Cardiac fibroblast (primary cell): ENCODE measurements around the gene DPYD.
A peak's percentile ranks its signal among the peaks of the same experiment; 100 is the strongest.

Source experiments
- DNase-seq, 2 donors: peaks; one replicate each; pipeline versions ENCODE4 v3.0.0 to v3.0.0-alpha.2; 2010; ENCODE audit warnings: low read depth in 2 of 2
- H3K4me3 ChIP-seq, 2 donors: replicated peaks in 1 of 2; 1 replicate in 1 of 2; 2 replicates in 1 of 2; pipeline ENCODE4 v1.5.1; 2011; ENCODE audit warnings: low read depth in 2 of 2, low read length in 2 of 2, mild to moderate bottlenecking in 2 of 2, moderate library complexity in 1 of 2
- TF ChIP-seq, protein P1 (sequence below): IDR thresholded peaks from one replicate; pipeline ENCODE4 v1.5.1; 2011; ENCODE audit warnings: low read depth, mild to moderate bottlenecking, low read length, inconsistent platforms

The DPYD gene

DNA sequence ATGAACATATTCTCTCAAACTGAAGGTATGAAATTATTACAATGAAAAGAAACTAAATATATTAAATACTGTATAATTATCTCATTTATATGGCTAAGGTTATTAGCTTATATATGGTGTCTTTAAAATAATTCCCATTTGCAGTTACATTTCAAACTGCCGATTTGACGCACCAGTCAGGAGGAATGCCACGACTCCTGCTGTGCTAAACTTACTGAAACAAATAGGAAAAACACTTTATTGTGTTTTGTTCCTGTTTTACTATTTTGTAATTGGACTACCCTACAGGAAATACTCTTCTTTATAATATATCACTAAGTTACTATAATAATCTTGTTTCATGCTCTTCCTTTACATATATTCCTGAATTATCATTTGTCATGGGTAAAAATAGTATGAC is 117.8 kb downstream of the DPYD start:
- DNase-seq = no peak
- TF ChIP-seq, protein P1, sequence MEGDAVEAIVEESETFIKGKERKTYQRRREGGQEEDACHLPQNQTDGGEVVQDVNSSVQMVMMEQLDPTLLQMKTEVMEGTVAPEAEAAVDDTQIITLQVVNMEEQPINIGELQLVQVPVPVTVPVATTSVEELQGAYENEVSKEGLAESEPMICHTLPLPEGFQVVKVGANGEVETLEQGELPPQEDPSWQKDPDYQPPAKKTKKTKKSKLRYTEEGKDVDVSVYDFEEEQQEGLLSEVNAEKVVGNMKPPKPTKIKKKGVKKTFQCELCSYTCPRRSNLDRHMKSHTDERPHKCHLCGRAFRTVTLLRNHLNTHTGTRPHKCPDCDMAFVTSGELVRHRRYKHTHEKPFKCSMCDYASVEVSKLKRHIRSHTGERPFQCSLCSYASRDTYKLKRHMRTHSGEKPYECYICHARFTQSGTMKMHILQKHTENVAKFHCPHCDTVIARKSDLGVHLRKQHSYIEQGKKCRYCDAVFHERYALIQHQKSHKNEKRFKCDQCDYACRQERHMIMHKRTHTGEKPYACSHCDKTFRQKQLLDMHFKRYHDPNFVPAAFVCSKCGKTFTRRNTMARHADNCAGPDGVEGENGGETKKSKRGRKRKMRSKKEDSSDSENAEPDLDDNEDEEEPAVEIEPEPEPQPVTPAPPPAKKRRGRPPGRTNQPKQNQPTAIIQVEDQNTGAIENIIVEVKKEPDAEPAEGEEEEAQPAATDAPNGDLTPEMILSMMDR = no peak
- H3K4me3 ChIP-seq = no peak overlapping the region

DNA sequence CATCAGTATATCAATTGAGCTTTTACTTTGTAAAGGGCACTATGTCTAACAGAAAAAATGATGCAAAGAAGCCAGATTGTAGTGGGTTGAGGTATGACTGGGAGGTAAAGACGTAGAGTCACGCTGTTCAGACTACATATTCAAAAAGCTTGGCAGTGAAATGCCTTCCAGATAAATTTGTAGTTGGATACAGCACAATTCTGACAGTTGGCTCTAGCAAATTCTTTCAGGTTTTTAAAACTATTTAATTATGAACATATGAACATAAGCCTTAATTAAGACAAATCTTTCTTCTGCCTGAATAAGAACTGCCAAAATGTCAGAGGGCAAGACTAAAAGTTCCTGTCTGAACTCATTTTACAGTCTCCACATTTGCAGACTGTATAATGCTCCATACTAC is 118.8 kb downstream of the DPYD start:
- DNase-seq = no peak
- TF ChIP-seq, protein P1 = no peak
- no peak overlapping the region for H3K4me3 ChIP-seq

DNA sequence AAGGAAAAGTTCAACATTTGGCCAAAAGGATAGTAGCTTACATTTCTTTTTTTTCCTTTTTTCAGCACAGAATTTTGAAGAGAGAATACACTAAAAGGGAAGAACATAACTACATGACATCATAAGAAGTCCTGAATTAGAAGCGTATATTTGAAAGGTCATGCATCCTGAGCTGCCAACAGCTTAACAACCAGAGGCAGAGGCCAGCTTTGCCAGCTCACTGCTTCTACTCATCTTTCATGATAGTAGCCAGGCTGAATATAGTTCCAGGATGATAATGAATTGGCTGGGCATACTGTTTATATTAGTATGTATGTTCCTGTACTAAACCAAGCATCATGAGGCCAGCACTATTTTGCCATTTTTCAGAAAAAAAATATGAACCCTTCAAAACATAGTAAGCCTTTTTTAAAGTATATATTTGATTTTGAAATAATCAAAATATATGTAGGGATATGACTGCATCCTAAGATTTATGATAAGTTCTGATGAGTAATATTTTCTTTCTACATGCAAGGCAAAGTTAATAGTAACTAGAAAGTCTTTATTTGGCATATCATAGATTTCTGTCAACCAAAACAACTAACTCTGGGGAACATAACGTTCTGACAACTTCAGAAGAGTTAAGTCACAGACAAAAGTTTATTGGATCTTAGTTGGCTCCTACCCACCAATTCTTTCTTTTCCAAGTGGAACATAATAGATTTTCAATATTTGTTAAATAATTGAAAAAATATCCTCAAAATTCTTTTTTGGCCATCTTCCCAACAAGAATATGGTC is 123.2 kb downstream of the DPYD start:
- DNase-seq = peak; percentile 58 to 66
- H3K4me3 ChIP-seq = no peak overlapping the region

DNA sequence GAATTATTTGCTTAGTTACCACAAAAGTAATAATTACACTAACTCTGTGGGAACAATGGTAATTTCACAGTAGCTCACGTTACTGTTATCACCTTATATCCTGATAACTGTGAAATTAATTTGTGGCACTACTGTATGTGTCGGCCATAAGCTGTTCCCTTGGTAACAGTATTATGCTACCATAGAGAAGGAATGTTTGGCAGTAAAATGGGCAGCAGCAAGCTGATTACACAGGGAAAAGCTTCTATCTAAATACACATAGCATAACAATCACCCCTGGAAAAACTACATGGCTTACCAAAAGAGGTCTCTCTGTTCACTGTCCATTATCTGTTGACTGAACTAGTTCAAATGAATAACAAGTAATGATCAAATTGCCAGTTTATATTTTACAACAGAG is 124.1 kb downstream of the DPYD start:
- H3K4me3 ChIP-seq = no peak overlapping the region
- TF ChIP-seq, protein P1 = no peak
- DNase-seq = peak; percentile 18 to 80

More for the DNA sequence above, 123.2 kb downstream of the DPYD start:
- TF ChIP-seq, protein P1 = no peak

DNA sequence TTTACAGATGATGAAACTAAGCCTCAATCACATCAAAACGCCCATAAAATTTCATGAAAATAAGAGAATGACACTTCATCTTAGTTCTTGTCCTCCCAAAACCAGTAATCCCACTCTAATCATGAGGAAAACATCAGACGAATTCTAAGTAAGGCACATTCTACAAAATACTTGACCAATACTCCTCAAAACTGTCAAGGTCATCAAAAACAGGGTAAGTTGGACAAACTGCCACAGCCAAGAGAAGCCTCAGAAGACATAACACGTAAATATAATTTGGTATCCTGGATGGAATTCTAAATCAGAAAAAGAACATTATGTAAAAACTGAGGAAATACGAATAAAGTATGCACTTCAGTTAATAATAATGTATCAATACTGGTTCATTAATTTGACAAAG is 128.2 kb downstream of the DPYD start:
- no peak for DNase-seq
- TF ChIP-seq, protein P1 = no peak
- no peak overlapping the region for H3K4me3 ChIP-seq

DNA sequence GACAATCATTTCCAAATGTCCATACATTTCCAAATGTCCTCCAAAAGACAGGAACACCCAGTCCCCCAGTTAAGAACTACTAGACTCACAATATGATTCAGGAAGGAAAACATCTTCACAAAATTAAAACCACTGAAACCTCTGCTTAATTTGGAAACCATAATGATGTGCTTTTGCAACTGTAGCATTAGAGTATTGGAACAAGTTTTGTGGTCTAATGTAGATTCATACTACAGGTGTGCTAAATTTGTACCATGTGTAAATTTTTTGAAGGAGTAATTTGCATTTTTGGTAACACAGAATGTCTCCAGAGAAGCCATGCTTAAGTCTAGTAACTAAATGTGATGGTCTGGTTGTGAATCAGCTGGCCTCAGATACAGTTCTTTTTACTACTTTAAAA is 129.6 kb downstream of the DPYD start:
- no peak overlapping the region for H3K4me3 ChIP-seq
- DNase-seq = no peak
- TF ChIP-seq, protein P1 = no peak

DNA sequence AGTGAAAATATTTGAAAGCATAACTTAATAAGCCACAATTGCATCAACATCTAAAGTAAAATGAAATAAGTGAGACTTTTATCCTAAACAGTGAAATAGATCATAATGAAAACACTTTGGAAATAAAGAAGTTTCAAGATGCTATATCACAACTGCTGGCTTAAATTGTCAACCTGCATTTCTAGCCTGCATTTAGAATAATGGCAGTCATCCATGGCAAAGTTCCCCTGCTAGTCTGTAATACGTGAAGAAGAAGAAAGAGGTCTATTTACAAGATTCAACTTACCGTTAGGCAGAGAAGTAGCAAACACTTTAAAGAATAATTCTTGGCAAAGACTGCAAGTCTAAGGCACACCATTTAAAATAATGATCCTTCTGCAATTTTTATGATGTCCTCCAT is 133.6 kb downstream of the DPYD start:
- TF ChIP-seq, protein P1 = no peak
- DNase-seq = no peak
- no peak overlapping the region for H3K4me3 ChIP-seq
